Activated CD4-positive, alpha-beta memory T cell treated with anti-CD3 and anti-CD28 coated beads for 36 hours (primary cell): ENCODE data around the gene ACTL6B. TPM values are rescaled to one million over a fixed set of nuclear protein-coding genes. Genes with fewer than 3 reads are reported as not detected.

ENCODE experiments used
- total RNA-seq, 2 experiments: library from RNA; stranded (reverse); gene quantifications; one replicate each; pipeline ENCODE4 v1.2.3, GENCODE V29; 2021

ACTL6B gene
- total RNA-seq, 2 experiments from 2014 or later, result not detected

Other genes with a start within 250 kb of the ACTL6B start
- 1 to 10 TPM; 3.9 to 4.0 TPM for gene ZCWPW1, start 227.7 kb downstream of the ACTL6B start, total RNA-seq
- gene MEPCE, start 226.6 kb downstream of the ACTL6B start, total RNA-seq, result 10 to 100 TPM; 41.3 to 42.0 TPM
- 10 to 100 TPM; 76.0 to 76.5 TPM for gene PPP1R35, start 220.0 kb downstream of the ACTL6B start, total RNA-seq
- 1 to 10 TPM; 3.5 to 3.9 TPM for gene SPACDR, start 192.2 kb downstream of the ACTL6B start, total RNA-seq
- gene TSC22D4, start 177.2 kb downstream of the ACTL6B start, total RNA-seq, result 10 to 100 TPM; 87.8 to 89.5 TPM
- gene NYAP1, start 172.5 kb downstream of the ACTL6B start, total RNA-seq, result under 1 TPM; 0.17 to 0.24 TPM
- 10 to 100 TPM; 60.9 to 62.5 TPM for gene AGFG2, start 117.2 kb downstream of the ACTL6B start, total RNA-seq
- gene SAP25, start 82.5 kb downstream of the ACTL6B start, total RNA-seq, result 10 to 100 TPM in 1 of 2 experiments, 1 to 10 TPM in 1; 9.9 to 11.4 TPM
- 10 to 100 TPM; 93.4 to 97.7 TPM for gene LRCH4, start 70.3 kb downstream of the ACTL6B start, total RNA-seq
- 1 to 10 TPM; 2.2 to 2.6 TPM for gene FBXO24, start 70.1 kb downstream of the ACTL6B start, total RNA-seq
- 10 to 100 TPM in 1 of 2 experiments, 1 to 10 TPM in 1; 9.2 to 11.0 TPM for gene PCOLCE, start 54.1 kb downstream of the ACTL6B start, total RNA-seq
- gene MOSPD3, start 43.9 kb downstream of the ACTL6B start, total RNA-seq, result 10 to 100 TPM; 14.0 to 14.4 TPM
- 1 to 10 TPM; 8.7 to 9.9 TPM for gene TFR2, start 14.9 kb downstream of the ACTL6B start, total RNA-seq
- gene GNB2, start 17.3 kb upstream of the ACTL6B start, total RNA-seq, result 100 to 1,000 TPM; 228 to 231 TPM
- gene GIGYF1, start 37.8 kb upstream of the ACTL6B start, total RNA-seq, result 10 to 100 TPM; 40.2 to 40.5 TPM
- 10 to 100 TPM; 38.7 to 42.2 TPM for gene POP7, start 49.7 kb upstream of the ACTL6B start, total RNA-seq
- not detected for gene EPO, start 64.0 kb upstream of the ACTL6B start, total RNA-seq
- not detected for gene ZAN, start 77.1 kb upstream of the ACTL6B start, total RNA-seq
- gene EPHB4, start 171.1 kb upstream of the ACTL6B start, total RNA-seq, result 1 to 10 TPM; 2.8 to 3.6 TPM
- gene SLC12A9, start 196.3 kb upstream of the ACTL6B start, total RNA-seq, result 10 to 100 TPM; 17.8 to 18.5 TPM
- gene TRIP6, start 210.9 kb upstream of the ACTL6B start, total RNA-seq, result 10 to 100 TPM; 25.8 to 25.9 TPM
- gene SRRT, start 218.7 kb upstream of the ACTL6B start, total RNA-seq, result 100 to 1,000 TPM; 209 to 223 TPM
- gene UFSP1, start 233.3 kb upstream of the ACTL6B start, total RNA-seq, result 1 to 10 TPM; 1.5 to 2.0 TPM
- gene ACHE, start 239.4 kb upstream of the ACTL6B start, total RNA-seq, result not detected